DMS53 (cell line): ENCODE data around the gene PREX1.
"Not testable (repeated sequence)": the region's sequence is repeated elsewhere in the genome, so short reads cannot be mapped to it uniquely, and the experiment has no call there.

Experiments used
- DNase-seq: peaks from one replicate; lab custom pipeline; 2025; lab: John Stamatoyannopoulos, UW

Gene PREX1

DNA sequence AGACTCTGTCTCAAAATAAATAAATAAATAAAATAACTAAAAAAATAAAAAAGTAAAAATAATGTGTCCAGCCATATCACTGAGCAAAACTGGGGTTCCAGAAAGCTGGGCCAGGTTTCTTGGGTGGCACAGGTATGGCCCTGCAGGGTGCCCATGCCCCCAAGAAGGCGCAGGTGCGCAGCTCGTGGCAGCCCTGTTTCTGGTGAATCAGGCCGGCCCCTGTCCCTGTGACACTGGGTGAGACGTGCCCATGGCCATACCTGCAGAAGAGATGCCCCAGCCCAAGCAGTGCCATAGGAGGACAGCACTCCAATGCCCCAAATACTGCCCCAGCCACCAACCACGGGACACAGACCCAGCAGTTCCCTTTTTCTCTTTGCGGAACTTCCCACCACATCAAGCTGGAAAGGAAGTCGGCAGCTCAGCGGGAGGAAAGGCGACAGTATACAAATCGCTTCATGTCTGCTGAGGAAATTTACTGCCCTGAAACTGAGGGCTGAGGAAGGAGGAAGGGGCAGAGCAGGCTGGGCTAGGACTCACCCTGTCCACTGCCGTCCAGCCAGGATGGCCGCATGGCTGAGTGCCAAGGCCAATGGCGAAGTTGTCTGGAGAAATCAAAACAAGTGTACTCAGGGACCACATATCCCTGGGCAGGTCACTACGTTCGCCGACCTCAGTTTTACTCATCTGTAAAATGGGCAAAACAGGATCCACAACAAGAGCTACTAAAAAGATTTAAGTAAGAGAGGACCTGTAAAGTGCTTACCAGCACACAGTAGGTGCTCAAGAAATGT lies 55.4 kb downstream of the PREX1 start:
- no peak for DNase-seq

DNA sequence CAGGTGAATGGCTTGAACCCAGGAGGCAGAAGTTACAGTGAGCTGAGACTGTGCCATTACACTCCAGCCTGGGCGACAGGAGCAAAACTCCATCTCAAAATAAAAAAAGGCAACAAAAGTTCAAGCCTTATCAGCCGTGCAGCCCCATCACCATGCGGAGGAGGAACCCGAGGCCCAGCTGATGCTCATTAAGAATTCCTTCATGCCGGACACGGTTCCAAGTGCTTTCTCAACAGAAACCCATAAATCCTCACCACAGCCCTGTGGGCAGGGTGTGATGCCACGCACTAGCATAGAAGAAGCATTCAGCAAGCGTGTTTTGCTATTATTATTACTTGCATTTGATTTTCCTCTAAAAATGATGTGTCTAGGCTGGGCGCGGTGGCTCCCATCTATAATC lies 56.3 kb downstream of the PREX1 start:
- no peak for DNase-seq

DNA sequence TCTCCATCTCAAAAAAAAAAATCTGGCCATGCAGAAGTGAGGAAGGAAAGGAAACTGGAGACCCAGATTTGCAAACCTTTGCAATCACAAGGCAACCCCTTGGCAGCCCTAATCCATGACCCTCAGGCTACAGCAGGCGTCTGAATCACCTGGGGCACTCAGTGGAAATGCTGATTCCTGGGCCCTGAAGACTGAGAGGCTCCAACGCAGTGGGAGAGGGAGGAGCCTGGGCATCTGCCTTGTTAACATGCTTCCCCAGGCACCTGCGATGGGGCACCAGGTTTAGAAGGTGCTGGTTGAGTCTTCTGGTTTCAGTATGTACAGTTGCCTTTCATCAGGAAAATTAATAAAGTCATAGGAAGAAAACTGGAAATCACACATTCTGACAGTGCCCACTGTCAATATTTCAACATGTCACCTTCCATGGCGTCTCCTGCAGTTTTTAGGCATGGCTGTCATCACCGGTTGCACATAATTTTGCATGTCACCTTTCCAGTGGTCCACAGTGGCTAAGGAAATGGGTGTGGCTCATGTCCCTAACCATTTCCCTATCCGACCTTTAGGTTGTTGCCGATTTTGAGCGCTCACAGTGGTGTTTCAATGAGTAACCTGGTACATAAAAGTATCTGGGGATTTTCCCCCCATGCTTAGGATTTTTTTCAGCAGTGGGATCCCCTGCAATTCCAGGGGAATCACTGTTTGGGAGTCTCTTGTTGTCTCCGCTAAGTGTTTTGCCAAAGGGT lies 56.9 kb downstream of the PREX1 start:
- no peak for DNase-seq

DNA sequence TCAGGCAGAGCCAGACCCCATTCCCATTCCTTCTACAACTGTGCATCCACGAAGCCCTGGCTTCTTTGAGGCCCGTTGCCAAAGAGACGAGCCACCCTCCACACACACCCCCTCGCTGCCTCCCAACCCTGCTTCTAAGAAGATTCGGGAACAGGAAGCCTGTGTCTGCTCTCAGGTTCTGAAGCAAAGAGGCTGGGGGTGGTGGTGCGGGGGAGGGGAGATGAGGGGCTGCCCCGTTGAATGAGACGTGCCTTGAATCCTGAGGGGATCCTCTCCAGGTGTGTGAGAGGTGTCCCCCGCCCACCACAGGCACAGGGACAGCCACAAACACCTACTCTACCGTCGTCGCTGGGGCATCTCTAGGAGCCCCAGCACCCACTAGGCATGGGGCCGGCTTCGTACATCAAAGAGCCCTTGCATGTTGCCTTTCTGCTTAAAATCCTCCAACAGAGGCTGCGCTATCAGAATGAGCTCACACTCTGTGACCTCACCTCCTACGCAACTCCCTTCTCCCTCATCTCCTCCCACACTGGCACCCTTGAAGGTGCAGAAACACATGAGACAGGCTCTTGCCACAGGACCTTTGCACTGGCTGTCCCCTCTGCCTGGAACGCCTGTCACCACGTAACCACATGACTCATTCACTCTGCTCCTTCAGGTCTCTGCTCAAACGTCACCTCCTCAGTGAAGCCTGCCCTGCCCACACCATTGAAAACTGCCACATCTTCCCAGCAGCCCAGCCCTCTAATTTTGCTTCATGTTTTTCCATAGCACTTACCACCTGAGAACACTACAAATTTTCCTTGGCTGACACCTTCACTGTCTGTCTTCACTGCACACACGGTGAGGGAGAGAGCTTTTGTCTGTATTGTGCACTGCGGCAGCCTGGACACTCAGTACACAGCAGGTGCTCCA lies 58.5 kb downstream of the PREX1 start:
- no peak for DNase-seq

DNA sequence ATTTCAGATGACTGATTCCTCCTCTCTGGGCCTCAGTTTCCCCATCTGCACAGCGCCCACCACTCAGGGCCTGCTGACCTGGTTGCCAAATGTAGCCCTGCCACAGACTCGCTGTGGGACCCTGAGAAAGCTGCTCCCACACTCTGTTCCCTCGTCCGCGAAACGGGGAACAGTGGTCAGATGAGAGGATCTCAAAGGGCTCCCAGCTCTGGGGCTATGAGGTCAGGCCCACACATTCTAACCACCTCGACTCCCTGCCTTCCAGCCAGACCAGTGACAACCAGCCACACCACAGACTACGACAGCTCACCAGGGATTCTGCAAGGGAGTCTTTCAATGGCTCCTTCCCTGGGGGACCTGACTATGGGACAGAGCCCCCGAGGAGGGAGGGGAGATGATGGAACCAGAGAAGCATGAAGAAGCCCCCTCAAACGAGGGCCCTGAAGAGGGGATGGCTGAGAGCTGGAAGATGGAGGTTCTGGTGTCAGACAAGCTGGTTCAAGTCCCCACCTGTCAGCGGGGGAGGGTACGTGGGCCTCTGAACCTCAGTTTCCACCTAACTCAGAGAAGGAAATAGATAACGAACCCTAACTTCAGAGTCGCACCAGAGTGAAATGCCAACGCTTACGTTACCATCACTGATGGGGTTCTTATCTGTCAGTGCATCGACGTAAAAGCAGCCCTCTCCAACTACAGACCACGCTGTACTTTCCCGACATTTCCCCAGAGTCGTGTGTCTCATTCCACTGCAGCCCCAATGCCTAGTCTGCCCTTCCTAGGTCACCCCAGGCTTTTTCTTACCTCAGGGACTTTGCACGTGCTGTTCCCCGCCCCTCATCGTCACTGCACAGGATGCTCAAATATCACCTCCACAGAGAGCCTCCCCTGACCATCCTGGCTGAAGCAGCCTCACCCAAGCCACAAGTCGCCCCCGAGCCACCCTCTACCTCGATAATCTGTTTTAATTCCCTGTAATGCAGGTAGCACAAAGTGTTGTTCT lies 60.5 kb downstream of the PREX1 start:
- no peak for DNase-seq

DNA sequence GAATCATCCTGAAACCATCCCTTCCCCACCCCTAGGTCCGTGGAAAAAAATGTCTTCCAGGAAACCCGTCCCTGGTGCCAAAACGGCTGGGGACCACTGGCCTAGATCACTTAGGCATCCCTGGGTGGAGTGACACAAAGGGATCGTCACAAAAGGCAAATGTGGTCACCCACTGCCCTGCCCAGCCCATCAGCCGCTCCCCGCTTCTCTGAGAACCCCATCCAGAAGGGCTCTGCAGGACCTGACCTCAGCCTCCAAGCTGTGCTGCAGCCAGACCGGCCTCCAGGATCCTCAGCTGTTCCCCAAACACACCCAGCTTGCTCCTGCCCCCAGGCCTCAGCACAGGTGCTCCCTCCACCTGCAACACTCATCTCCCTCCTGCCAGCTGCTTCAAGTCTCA lies 61.6 kb downstream of the PREX1 start:
- no peak for DNase-seq

DNA sequence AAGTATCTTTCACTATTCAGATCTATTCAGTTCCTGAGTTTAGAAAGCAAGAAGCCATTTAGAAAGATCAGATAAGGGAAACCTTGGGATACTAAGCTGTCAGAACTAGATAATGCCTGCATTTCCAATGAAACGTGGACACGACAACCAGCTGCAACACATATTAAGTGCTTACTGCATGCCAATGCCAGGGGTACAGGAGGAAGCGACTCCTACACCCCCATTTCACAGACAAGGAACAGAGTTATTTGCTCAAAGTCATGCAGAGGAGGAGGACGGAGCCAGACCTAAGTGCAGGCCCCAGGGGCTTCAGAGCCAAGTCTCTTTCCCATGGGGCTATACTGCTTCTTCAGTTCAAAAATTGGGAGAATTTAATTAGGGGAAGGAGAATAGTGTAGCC lies 62.4 kb downstream of the PREX1 start:
- no peak for DNase-seq

DNA sequence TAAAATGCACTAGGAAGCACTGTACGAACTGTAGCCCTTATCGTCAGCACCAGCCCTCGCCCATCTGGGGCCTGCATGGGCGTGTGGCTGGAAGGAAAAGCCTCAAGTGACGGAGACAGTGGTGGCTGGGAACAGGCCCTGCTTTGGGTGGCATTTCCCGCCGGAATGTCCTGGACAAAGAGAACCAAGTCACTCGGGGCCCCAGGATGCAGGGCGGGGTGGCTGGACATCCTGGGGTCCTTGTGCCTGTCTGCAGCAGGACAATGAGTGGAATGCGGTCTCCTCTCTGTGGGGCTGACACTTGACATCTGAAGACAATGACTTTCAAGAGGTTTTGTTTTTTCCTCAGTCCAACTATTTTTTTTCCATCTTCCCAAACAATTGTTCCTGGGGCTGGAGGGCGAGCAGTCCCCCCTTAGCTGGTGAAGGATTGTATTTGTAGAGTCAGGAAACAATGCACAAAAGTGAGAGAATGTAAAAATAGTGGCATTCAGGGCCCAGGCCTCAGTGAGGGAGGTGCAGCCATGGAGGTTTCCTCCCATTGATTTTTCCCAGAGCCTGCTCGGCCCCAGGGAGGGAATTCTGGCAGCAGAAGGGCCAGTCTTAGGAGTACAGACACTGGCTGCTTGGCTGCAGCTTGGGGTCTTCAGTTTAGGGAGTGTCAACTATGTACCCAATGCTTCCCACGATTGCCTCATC lies 64.4 kb downstream of the PREX1 start:
- DNase-seq: no peak

DNA sequence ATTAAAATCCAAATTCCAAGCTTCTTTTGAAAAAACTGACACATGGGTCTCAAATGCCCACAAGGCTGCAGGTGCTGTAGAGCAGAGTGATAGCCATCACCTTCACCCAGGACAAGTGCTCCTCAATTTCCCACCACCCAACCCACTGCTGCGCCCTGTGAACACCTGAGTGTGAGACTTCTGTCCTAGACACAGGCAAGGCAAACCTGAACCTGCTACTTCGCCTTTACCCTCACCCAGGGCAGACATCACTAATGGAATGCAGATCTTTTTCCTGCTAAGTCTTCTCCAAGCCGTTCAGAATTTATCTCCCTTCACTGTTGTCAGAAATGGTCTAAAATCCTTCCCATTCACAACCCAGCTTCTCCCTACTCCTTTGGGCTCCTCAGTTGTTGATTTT lies 65.9 kb downstream of the PREX1 start:
- DNase-seq: no peak

DNA sequence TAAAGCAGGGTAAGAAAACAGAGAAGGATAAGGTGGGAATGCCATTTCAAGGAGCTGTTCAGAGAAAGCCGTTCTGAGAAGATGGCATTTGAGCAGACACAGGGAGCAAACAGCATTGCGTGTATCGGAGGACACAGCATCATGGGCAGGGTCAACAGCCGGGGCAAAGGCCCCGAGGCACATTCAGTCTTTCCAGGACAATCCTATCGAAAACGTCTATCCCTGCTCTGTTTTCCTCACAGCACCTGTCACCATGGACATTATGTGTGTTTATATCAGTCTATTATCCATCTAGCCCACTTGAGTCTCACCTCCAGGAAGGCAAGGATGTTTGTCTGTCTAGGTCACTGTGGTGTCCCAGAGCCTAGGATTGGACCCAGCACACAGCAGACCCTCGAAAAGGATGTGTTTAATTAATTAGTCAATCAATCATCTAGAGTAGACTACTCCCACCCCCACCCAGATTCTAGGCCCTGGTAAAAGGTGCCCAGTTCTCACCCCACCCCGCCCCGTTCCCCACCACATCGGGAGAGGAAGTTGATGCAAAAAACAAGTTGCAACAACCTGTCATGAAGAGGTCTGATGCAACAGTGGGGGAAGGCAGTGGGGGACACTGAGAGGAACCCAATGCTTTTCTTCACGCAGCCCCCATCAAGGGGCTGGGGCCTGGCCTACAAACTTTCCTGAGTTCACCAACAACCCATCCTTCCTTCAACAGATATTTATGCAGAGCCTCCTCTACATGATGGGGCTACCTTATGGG lies 66.6 kb downstream of the PREX1 start:
- DNase-seq: no peak

DNA sequence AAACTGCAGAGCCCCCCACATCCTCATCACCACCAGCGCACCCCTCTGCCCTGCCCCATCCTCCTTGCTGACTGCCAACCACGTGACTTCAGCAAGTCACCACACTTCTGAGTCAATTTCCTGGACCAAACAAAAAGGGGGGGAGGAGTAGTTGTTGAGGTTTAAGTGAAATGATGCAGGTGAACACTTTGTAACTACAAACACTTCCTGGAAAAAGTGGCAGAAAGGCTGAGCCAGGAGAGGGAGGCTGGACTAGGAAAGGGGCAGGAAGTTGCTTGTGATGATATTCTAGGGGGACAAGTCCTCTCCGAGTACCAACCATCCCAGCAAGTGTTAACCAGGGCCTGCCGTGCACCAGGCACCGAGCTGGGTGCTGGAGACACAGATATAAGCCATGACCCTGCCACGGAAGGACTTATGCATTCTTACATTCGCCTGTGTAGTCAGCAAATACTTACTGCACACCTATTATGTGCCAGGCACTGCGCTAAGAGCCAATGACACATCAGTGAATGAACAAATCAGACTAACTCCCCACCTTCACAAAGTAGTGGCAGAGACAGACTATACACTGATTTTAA lies 67.3 kb downstream of the PREX1 start:
- DNase-seq: no peak

DNA sequence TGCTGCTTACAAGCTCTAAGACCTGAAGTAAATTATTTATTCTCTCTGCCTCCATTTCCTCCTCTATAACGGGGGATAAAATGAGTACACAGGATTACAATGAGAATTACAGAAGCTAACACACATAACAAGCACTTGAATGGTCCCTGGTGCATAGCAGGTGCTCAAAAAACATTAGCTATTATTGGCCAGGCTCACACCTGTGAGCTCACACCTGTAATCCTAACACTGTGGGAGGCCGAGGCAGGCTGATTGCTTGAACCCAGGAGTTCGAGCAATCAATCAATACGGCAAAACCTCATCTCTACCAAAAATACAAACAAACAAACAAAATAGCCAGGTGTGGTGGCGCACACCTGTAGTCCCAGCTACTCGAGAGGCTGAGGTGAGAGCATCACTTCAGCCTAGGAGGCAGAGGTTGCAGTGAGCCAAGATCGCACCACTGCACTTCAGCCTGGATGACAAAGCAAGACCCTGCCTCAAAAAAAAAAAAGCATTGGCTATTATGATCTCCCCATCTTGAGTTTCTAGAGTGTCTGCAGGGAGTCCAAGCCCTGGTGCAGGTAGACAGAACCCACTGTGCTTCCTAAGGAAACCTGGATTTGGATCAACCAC lies 68.1 kb downstream of the PREX1 start:
- no peak for DNase-seq

DNA sequence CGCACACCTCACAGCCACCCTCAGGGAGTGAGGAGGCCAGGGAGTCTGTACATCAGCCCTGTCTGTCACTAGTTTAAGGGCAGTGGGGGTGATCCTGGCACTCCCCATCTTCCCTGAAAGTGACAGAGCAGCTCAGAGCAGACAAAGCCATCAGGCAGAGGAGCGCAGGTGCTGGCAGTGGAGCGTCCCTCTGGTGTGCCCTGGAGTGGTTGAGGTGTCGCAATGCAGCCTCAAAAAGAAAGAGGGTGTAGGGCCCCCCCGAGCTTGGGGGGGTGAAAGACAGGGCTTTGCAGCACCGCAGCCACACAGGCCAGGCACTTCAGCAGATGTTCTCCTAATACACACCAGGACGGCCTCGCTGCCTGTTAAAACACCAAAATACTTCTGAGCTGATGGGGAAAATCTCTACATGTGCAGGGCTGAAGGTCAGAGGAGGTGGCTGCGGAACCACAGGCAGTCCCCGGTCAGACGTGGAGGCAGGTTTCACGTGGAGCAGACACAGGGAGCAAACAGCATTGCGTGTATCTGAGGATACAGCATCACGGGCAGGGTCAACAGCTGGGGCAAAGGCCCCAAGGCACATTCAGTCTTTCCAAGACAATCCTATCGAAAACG lies 69.5 kb downstream of the PREX1 start:
- no peak for DNase-seq

DNA sequence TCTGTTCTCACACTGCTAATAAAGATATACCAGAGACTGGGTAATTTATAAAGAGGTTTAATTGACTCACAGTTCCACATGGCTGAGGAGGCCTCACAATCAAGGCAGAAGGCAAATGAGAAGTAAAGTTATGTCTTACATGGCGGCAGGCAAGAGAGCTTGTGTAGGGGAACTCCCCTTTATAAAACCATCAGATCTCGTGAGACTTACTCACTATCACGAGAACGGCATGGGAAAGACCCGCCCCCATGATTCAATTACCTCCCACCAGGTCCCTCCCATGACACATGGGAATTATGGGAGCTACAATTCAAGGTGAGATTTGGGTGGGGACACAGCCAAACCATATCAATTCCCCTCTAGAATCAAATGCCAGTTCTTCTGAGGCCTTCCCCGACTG lies 71.0 kb downstream of the PREX1 start:
- DNase-seq: not testable (repeated sequence)

DNA sequence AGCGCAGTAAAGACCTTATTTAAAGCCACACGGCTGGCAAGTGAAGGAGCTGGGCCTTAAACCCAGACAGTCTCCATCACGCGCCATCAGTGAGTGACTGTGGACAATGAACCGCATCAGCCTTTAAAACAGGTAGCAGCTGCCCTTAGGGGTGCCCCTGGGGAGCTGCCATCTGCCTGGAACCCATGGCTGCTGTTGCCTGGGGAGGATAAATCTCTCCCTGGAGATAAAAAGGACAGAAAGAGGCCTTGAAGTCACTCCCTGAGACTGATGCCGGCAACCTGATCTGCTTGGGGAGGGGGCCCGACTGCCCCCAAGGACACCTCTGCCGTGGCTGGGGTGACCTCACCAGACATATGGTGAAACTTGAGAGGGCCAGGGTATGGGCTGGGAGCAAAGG lies 73.5 kb downstream of the PREX1 start:
- no peak for DNase-seq

DNA sequence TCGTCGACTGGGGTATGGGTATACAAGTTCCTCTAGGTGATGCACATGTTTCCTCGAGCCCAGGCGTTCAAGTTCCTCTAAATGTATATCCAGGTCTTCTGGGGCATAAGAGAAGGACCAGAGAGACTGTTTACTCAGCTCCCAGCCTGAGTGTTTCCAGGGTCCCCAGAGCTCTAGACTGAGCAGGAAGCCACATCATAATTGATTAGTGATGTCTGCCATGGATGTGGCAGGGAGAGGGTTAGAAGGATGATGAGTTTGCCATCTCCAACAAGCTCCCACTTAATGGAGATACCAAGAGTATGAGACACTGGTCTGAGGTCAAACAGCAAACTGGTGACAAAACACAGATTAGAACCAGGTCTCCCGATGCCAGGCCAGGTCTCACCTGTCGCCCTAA lies 74.8 kb downstream of the PREX1 start:
- DNase-seq: no peak

DNA sequence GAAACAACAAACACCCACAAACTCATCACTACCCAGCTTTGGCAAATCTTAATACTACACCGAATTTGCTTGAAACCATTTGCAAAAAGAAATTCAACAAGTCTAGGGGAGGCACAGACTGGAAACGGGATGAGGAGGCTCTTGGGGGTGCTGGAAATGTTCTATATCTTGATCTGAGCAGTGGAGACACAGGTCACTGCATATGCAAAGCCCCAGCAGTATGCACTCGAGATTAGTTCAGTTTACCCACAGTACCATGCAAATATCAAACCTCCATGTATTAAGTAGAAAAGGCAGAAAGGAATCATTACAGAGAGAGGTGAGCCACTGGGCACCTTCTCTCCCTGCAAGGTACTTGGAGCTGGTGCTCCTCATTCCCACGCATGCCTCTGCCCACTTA lies 75.9 kb downstream of the PREX1 start:
- no peak for DNase-seq

DNA sequence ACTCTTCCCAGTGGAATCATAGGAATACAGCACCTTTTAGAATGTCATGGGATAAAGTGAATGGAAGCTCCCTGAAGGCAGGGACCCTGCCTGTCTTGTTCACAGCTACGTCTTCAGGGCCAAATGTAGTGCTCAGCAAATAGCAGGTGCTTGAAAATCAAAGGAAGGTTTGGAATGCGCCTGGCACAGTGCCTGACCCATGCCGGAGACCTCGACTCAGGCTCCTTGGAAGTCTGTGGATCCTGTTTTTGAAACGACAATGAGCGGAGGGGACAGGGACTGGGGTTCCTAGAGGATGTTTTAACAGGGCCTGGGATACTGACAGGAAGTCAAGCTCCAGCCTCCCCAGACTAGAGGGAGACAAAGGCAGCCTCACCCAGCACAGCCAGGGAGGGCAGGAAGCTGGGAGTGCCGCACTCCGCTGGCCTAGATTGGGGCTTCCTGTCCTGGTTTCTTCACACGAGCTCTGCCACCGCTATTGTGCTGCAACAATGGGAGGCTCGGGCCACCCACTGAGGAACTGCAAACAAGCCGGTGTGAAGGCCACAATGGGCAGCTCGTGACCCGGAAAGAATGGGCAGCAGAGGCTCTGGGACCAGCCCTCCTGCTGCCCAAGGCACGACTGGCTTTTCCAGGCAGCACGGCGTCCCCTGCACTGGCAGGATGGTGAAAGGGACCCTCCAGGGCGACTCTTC lies 76.7 kb downstream of the PREX1 start:
- no peak for DNase-seq
